ENCODE data around the gene FCAMR.

DNA sequence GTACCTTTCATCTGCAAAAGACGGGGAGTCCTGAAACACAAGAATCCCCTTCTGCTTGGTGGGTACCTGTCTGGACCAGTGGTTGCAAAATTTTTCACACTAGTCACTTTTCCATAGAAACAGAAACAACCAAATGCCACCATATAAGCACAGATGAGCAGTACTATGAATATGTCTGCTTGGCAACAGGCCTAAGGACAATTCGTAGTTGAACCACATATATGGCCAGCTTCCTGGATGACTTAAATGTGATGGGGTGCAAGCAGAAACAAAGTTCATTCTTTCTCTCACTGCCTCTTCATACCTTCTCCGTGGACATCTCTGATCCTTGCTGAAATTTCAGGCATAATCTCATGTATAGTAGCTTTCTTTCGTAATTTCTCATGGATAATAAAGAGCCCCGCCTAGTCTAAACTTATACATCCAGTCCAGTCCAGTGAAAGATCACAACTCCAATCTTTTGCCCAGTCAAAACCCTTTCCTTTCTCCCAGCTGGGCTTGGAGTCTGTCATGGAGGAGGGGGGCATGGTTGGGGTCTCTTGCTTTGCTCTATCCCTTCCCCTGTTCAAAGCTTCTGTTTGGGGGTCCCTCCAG, 7.0 kb downstream of the FCAMR start:
- TF ChIP-seq, protein P1, sequence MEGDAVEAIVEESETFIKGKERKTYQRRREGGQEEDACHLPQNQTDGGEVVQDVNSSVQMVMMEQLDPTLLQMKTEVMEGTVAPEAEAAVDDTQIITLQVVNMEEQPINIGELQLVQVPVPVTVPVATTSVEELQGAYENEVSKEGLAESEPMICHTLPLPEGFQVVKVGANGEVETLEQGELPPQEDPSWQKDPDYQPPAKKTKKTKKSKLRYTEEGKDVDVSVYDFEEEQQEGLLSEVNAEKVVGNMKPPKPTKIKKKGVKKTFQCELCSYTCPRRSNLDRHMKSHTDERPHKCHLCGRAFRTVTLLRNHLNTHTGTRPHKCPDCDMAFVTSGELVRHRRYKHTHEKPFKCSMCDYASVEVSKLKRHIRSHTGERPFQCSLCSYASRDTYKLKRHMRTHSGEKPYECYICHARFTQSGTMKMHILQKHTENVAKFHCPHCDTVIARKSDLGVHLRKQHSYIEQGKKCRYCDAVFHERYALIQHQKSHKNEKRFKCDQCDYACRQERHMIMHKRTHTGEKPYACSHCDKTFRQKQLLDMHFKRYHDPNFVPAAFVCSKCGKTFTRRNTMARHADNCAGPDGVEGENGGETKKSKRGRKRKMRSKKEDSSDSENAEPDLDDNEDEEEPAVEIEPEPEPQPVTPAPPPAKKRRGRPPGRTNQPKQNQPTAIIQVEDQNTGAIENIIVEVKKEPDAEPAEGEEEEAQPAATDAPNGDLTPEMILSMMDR (conservative IDR thresholded peaks at IDR 0.05; ENCODE audit: low read depth, low read length): no peak
- no peak for TF ChIP-seq EZH2 (IDR thresholded peaks at IDR 0.05; ENCODE audit: borderline replicate concordance, low read depth, low read length, poor library complexity, severe bottlenecking)

Measured in A673 (cell line).